ENCODE measurements around the gene KCNMA1. TPM values are rescaled to one million over a fixed set of nuclear protein-coding genes. Genes with fewer than 3 reads are reported as not detected.

KCNMA1 gene
- total RNA-seq, 1 experiment from 2014 or later: not detected

DNA sequence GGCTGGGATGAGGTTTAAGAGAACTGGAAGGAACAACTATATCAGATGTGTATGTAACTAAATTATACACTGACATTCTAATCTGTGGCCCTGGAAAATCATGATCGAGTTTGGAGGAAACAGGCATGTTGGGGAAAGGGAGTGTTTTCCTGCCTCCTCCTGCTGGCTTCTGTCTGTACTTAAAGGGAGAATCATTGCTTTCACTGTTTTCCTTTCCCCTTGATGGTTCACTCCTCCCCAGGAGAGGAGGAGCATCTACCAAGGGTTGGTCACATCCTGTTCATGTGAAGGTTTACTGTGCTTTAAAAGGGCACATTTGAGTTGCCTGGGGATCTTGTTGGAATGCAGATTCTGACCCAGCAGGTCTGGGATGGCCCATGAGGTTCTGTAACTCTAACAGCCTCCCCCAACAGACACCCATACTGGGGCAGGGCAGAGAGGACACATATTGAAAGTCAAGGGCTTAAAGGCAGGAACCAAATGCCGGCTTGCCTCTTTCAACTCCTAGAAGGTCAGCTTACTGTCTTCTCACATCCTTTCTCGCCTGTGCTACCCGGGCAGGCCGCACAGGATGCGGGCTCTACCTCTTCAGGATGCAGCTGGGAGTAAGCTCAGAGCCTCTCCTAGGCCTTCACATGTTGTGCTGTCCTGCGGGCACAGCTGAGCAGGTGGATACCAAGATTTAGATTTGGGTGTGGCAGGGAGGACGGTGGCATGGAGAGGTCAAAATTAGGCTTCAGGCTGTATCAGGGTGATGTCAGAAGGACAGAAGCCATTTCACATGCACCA, 694.8 kb downstream of the KCNMA1 start:
- in situ Hi-C loops (cut with HindIII; ENCODE audit: low pct_unique_long_range_greater_than_20kb, low sequenced_read_pairs): no loop called here
- no peak for DNase-seq (ENCODE audit: low read depth, low spot score)

DNA sequence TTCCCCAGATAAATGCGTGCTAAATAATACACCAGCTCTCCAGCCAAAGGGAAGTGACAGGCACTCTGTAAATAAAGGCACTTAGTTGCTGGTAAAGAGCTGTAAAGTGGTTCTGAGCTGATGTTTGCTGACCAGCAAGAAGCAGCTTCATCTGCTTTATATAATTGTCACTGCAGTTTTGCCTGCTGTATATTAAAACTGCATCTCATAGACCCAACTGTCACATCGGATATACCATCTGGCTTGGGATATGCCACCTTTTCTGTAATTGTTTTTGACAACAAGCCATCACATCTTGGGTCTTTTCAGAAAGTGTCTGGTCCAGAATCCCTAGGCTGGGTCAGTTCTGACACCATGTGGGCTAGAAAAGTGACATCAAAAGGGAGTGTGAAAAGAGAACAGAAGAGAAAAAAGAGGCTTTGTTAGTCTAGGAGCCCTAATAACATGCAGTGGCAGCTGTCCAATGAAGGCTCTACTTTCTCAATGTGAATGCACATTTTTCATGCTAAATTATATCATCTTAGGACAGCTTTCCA, 697.6 kb downstream of the KCNMA1 start:
- no peak for DNase-seq (ENCODE audit: low read depth, low spot score)
- in situ Hi-C loops (cut with HindIII; ENCODE audit: low pct_unique_long_range_greater_than_20kb, low sequenced_read_pairs): no loop called here

DNA sequence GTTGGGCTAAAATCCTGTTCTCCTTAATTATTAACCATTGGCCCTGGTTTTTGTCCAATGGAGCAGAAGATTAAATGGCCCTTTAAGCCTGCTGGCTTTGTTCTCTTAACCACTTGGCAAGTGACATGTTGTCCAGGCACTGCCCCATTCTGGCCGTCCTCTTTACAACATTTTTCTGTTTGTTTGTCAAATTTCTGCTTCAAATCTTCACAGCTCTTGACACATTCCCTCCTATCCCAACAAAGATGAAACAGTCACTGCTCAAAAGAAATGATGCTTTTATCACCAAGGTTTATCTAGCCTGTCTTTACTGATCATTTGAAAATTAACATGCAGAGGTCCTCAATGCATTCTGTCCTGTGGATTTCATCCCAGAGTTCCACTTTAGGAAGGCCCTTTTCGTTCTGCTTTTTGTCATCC, 700.4 kb downstream of the KCNMA1 start:
- DNase-seq (ENCODE audit: low read depth, low spot score): no peak
- in situ Hi-C loops (cut with HindIII; ENCODE audit: low pct_unique_long_range_greater_than_20kb, low sequenced_read_pairs): no loop called here

DNA sequence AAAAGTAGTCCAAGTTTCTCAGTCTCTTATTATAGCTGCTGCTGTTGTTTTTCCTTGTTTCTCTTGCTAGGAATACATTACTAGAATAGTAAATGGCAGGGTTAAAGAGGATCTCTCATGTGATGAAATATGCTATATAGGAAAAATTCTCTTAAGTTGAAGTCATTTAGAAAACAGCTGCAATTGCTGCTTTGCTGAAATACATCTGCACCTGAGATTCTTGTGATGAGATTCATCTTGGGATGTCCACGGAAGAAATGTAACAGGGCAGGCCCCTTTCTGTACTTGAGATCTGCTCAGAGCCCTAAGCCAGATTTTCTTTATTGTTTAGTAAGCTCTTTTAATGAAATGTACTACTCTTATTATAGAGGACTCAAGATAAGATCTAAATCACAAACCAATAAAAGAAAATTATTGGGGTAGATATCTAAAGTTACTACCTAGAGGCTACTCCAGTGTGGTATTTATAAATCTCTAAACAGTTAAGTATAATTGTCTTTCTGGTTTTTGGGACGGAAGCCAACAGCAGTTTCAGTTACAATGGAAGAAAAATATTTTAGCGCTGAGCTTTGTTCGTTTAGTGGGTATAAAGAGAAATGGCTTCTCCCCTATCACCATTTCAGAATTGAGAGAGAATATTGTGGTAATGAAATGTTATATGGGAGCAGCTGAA, 701.5 kb downstream of the KCNMA1 start:
- in situ Hi-C loops (cut with HindIII; ENCODE audit: low pct_unique_long_range_greater_than_20kb, low sequenced_read_pairs): no loop called here
- no peak for DNase-seq (ENCODE audit: low read depth, low spot score)

DNA sequence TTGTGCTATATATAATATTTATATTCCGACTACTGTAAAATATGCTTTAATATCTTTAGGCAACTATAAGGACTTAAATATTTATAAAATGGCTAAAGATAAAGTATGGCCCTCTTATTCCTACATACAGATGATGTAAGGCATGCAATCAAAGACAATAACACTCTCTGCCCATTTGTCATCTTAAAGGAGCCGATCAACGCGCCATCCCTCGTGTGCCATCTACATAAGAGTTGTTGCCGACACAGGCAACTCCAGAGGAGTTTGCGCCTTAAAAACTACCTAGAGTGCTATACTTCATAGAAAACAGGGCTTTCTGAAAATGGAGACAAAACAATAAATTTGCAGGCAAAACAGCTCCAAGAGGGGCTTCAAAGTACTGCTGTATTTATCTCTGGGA, 709.0 kb downstream of the KCNMA1 start:
- no peak for DNase-seq (ENCODE audit: low read depth, low spot score)
- in situ Hi-C loops (cut with HindIII; ENCODE audit: low pct_unique_long_range_greater_than_20kb, low sequenced_read_pairs): no loop called here

DNA sequence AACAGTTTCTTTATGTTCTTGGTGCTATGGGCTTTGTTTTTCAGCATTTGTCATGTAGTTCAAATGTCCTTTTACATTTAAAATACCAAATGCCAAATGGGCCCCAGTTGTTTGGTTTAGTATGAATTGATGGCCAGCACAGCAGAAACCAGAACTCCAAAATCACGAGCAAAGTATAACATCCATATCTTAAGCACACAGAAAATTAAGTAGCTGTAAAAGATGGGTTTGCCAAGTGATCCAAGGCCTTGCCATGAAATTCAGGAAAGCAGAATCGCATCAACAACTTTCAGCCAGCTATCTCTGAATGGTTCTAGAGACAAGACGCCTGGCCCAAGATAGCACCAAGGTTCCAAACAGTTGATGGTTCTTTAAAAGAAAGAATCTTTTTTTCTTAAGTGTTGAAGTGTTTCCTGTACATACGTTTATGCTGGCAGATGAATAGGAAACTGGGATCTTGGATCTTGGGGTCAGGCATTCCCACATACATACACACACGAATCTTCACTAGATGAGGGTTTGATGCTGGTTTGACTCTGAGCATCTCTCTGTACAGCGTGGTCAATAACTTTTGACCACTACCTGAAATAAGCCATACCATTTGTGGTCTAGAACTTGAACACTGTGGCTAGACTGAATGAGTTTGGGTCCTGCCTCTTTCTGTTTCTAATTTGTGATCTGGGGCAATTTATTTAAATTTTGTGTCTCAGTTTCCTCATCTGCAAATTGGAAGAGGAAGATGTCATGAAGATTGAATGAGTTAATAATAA, 711.8 kb downstream of the KCNMA1 start:
- no peak for DNase-seq (ENCODE audit: low read depth, low spot score)
- in situ Hi-C loops (cut with HindIII; ENCODE audit: low pct_unique_long_range_greater_than_20kb, low sequenced_read_pairs): no loop called here

DNA sequence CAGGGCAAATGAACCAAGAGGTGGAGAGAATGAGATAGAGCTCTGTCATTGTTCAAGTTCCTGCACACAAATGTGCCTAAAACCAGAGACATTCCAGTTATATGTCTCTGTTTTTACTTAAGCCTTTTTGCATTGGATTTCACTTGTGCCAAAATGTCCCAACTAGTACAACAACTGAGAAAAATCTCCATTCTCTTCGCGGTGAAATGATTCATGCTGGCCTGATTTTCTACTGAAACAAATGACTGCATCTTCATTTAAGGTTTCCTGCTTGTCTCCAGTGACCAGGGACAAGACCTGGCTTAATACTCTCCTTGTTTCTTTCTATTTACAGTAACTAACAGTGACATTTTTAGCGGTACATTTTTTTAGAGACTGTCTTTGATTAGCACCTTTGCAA, 714.9 kb downstream of the KCNMA1 start:
- in situ Hi-C loops (cut with HindIII; ENCODE audit: low pct_unique_long_range_greater_than_20kb, low sequenced_read_pairs): no loop called here

DNA sequence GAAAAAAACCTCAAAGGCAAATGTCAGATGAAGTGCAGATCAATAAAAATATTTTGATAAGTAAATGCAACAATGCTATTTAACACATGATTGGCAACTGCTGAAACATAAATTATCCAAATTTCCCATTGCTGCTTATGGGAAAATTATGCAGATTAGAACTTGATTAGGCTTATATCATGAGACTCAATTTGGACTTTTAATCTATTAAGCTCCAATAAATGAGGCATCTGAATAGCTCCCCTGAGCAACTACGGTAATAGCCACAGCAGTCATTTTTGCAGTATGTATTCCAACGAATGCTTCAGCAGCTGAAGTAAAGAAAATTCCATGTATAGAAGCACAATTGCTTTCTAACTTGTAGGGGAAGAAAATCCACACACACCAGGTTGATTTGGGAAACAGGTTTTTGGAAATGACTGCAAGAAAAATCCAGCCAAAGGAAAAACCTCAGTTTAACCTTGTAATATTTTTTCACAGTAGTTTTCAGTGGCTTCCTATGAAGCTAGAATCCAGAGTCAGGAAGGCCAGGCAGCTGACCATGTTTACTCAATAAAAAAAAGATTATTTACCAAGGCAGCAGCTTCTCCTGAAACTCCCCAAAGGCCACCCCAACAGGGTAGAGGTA, 716.1 kb downstream of the KCNMA1 start:
- in situ Hi-C loops (cut with HindIII; ENCODE audit: low pct_unique_long_range_greater_than_20kb, low sequenced_read_pairs): no loop called here
- no peak for DNase-seq (ENCODE audit: low read depth, low spot score)

More for the DNA sequence above, 714.9 kb downstream of the KCNMA1 start:
- DNase-seq (ENCODE audit: low read depth, low spot score): no peak

DNA sequence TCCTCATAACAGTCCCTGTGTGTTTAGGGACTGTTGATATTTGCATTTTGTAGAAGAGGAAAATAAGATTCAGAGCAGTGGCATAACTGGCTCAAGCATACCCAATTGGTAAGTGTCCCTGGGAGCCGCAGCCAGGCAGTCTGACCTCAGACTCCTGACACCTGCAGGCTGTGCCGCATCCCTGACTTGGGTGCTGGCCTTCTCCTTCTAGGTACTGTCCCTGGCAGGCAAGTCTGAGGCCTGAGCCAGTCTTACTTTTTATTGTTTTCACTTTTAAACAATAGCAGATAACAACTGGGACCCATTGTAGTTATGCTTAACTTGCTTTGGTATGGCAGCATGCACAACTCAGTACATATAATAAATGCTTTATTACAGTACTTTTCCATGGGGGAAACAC, 717.0 kb downstream of the KCNMA1 start:
- no peak for DNase-seq (ENCODE audit: low read depth, low spot score)
- in situ Hi-C loops (cut with HindIII; ENCODE audit: low pct_unique_long_range_greater_than_20kb, low sequenced_read_pairs): no loop called here

DNA sequence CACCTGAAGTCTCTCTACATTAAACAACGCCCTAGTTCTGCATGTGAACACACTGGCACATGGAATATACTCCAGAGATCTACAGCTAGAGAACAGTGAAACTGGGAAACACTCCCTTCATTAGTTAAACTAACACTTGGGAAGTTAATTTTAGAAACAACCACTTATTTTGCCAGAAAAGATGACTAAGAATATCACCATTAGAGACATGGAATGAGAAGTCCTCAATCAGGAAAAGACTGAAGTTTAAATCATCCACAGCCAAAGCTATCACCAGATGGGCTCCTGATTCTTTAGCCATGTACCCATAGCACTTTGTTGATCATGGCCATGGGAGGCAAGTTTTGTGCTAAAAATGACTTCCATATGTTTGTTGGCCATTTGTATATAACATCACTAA, 719.5 kb downstream of the KCNMA1 start:
- in situ Hi-C loops (cut with HindIII; ENCODE audit: low pct_unique_long_range_greater_than_20kb, low sequenced_read_pairs): no loop called here
- DNase-seq (ENCODE audit: low read depth, low spot score): no peak

DNA sequence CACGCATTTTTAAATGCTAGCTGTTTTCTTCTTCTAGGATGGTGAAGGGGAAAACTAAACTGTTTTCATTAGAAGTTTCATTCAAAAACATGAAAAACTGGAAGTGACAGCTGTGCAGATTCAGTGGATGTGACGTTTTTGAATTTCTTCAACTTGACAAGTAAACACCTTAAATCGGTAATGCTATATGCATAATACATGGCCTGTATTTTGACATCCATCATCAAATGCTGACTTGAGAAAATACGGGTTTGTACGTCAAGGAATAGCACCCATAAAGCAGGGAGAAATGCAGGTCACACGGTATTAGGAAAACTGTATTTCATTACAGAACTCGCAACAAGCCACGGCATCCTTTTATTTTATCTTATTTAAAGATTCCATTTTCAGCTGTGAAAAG, 720.5 kb downstream of the KCNMA1 start:
- no peak for DNase-seq (ENCODE audit: low read depth, low spot score)
- in situ Hi-C loops (cut with HindIII; ENCODE audit: low pct_unique_long_range_greater_than_20kb, low sequenced_read_pairs): no loop called here

DNA sequence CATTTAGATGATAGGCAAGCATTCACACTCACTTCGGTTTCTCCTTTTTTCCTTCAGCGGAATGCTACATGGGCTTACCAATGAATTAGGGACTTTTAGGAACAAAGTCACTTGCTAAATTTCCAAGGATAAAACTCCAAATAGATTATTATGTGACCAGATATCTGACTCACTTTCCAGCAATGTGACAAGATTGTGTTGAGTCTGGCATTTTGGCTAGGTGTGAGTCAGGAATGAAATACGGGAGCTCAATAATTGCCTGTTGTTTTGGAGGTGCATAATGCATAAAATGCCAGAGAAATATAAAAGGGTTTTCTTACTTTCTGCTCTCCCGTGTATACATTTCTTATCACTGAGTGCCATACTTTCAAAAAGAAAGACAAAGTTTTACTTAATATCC, 721.1 kb downstream of the KCNMA1 start:
- DNase-seq (ENCODE audit: low read depth, low spot score): no peak
- in situ Hi-C loops (cut with HindIII; ENCODE audit: low pct_unique_long_range_greater_than_20kb, low sequenced_read_pairs): no loop called here

DNA sequence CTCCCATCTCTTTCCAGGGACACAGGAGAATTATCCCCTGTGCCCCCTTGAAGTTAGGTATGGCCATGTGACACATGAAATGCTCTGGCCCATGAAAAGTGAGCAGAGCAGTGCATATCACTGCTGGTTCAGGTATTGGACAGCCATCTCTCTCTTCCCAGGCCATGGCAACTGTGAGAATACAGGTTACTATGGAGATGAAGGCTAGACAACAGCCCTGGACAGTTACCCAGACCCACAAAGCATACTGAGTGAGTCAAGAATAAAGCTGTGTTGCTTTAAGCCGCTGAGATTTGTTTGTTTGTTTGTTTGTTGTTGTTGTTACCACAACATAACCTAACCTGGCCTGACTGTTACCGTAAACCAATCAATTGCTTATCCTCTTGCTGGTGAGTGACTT, 722.3 kb downstream of the KCNMA1 start:
- DNase-seq (ENCODE audit: low read depth, low spot score): no peak
- in situ Hi-C loops (cut with HindIII; ENCODE audit: low pct_unique_long_range_greater_than_20kb, low sequenced_read_pairs): no loop called here

DNA sequence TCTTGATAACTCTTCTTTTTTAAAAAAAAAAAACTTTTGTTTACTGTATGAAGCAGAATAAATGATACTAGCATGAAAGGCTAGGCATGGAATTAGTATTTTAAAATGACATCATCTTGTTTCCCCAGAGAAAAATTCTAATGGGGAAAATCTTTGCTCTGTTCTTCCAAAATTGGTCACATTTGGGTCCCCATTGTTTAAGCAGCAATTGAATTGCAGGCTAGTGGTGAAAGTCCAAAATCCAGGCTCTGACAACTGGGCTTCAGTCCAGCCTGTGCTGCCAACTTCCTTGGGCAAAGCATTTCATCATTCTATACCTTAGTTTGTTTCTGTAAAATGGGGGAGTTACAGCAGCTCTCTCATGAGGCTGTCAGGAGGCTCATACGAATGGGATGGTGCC, 726.4 kb downstream of the KCNMA1 start:
- in situ Hi-C loops (cut with HindIII; ENCODE audit: low pct_unique_long_range_greater_than_20kb, low sequenced_read_pairs): no loop called here

DNA sequence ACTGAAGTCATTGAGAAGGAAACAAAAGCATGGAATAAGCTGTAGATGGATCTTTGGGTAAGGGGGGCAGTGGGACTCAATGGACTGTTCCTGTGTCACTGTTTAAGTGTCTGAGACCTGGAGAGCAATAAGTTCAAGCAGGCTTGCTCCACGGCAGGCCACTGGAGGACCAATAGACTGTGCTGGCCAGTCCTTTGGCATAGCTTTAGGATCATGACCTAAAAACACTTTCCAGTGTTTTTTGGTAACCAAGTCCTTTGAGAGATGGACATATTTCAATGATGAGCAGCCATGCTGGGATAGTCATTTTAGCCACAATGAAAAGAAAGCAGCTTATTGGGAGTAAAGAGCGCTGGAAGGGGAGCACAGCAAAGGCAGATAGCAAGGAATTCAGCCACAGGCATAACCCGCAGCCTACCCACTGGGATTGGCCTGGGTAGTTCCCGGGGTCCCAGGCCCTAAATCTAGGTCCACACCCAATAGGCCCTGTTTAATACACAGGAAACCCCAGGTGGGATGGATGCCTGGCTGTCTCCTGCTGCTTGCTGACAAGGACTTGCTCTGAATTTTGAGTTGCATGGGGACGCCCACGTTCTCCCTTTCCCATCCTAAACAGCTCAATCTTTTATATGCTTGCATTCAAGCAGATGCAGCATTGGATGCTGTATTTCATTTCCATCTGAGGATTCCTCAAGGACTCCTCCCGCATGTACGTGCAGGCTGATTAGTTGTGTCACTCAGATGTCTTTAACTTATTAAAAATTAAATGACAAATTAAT, 727.2 kb downstream of the KCNMA1 start:
- in situ Hi-C loops (cut with HindIII; ENCODE audit: low pct_unique_long_range_greater_than_20kb, low sequenced_read_pairs): no loop called here
- DNase-seq (ENCODE audit: low read depth, low spot score): no peak

More for the DNA sequence above, 726.4 kb downstream of the KCNMA1 start:
- no peak for DNase-seq (ENCODE audit: low read depth, low spot score)

DNA sequence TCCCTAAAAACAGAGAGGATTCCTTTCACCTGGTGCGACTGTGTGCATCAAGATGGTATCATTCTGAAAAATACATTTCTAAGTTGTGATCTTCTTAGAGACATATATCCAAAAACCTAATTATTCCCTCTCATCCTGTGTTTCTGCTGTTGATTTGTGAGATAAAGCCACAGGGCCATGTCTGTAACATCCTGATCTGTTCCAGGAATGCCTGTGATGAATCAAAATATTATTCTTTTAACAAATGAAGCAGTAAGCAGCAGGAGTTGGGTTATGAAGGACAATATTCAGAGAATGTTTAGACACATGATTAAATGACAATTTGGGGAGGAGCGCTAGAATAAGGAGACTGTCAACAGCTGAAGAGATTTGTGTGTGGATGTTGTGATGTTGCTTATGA, 731.4 kb downstream of the KCNMA1 start:
- DNase-seq (ENCODE audit: low read depth, low spot score): no peak
- in situ Hi-C loops (cut with HindIII; ENCODE audit: low pct_unique_long_range_greater_than_20kb, low sequenced_read_pairs): no loop called here

DNA sequence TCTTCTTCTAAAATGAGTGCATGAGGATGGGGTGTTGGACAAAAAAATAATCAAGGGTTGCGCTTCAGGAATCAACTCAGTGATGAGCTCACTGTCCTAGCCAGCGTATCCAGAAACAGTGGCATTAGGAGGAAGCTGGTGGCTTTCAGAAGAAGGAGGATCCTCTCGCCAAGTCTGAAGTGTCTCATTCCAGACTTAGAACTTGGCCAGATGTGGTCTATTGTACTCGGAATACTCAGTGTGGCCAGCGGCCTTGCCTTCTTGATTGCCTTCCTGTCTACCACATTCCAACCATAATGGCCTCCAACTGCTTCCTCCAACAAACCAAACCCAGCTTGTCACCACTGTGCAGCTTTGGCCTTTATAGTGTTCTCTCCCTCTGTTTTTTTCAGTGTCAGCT, 732.4 kb downstream of the KCNMA1 start:
- in situ Hi-C loops (cut with HindIII; ENCODE audit: low pct_unique_long_range_greater_than_20kb, low sequenced_read_pairs): no loop called here
- no peak for DNase-seq (ENCODE audit: low read depth, low spot score)
